Ovary (tissue), 3 donors: ENCODE measurements around the gene SCGB3A2.

Experiments used
- CTCF ChIP-seq, 3 donors: fragments of 450-650 bp in 2 of 3; fragments of 200-600 bp in 1 of 3; IDR thresholded peaks; one replicate each; pipeline versions ENCODE4 v1.5.1 to v1.8.0; 2016 to 2022; ENCODE audit warnings: antibody characterized with exemption in 3 of 3, mild to moderate bottlenecking in 1 of 3
- POLR2A ChIP-seq: fragments of 450-650 bp; IDR thresholded peaks from one replicate; pipeline ENCODE4 v1.6.1; 2017; ENCODE audit warnings: antibody characterized with exemption, mild to moderate bottlenecking, moderate library complexity
- donor health status: DM: no; HTN: no; CAD: no.

- TF ChIP-seq POLR2A, result no peak
- TF ChIP-seq CTCF (IDR thresholded peaks at IDR 0.05), result no peak
These were observed 21.7 kb upstream of the SCGB3A2 start for GRCh38 chr5:147856801-147857200.
